ENCODE measurements around the gene MPZL2.
"Not testable (repeated sequence)": the region's sequence is repeated elsewhere in the genome, so short reads cannot be mapped to it uniquely, and the experiment has no call there.

Gene MPZL2

DNA sequence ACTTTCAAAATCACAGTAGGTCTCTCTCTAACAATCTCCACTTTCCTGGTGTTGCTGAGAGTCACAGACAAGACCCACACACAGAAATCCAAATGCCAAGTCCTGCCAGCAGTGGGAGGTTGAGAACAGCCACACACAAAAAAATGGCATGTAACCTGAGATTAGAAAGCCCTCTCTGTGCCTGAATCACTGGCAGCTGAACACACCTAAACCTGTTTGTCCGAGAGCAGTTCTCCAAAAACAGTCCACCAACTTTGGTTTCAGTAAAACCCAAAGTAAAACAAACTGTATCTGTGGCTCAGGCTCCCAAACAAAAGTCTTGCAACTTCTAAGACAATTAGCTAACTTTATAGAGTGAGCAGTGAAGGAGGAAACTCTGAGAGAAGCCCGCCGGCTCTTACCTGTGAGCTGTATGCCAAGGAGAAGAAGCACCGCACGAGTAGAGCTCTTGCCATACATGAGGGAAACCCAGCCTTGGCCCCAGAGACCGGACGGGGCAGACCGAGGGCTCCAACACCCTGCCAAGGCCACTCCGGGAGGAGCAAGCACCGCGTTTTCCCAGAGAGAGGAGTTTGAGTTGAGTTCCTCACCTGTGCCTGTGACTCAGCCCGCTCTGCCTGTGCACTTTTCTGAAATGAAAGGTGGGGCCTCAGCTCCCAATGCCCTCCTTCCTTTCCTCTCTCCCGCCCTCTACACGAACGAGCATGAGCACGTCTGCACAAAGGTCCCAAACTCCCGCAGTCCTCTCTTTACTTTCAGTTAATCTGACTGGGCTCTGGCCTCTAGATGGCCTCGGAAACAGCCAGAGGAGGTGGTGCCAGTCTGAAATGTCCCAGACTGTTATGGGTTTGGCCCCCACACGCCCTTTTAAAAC lies at the start of gene MPZL2:
TSS of gene MPZL2 (minus strand) at position 603 of the 874 bp plus-strand sequence. CDS start at position 459, 144 bp downstream.
- no peak for DNase-seq (ENCODE audit: low read depth)

- DNase-seq (ENCODE audit: low read depth) = no peak
Observed at GRCh38 chr11:118313242-118313641, 49.1 kb upstream of the MPZL2 start.

- no peak for DNase-seq (ENCODE audit: low read depth)
Observed at GRCh38 chr11:118312328-118312727, 48.2 kb upstream of the MPZL2 start.

DNA sequence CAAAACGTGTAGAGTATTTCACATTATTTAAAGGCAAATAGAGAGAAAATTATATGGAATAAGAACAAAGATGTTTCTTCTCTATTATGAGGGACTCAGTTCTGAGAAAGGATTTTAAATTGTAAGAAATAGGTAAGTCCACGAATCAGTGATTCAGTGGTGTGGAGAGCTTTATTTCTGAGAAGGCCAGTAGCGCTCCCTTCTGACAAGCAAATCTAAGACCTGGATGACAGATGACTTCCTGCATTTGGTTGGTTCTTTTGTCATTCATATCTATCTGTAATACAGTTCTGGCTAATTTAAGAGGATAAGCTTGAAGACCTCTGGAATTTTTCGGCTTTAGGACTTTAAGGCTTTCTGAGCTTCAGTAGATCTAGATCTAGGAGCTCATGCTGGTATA lies 47.4 kb upstream of the MPZL2 start:
- no peak for DNase-seq (ENCODE audit: low read depth)

DNA sequence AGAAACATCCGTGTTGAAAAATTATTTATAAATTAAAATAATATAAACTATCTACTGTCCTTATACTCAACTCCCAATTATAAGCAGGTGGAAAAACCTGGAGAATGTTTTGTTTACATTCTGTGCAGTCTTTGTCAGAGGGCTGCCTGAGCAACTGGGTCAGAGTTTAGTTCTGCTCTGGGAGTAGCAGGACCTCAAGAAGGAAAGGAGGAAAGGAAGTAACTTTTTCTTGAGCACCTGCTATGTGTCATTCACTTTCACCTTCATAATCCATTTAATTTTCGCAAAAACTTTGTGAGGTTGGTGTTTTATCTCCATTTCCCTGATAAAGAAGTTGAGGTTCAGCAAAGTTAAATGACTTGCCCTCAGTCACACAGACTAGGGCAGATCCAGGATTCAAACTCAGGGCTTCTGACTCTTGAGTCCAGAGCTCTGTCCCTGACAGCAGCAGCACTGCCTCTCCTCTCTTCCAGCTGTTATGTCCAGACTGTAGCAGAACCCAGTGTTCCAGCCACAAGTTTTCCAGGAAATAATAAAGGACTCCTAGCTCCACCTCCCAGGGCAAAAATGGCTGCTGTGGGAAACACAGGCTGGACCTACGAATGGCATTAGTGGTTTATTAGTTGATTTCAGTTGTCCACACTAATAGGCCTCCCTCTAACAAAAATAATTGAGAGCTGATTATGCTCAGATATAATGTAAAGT lies 46.8 kb upstream of the MPZL2 start:
- no peak for DNase-seq (ENCODE audit: low read depth)

- DNase-seq (ENCODE audit: low read depth) = no peak
Observed at GRCh38 chr11:118310271-118310670, 46.2 kb upstream of the MPZL2 start.

GRCh38 chr11:118308995-118309528 lies 45.0 kb upstream of the MPZL2 start:
- DNase-seq (ENCODE audit: low read depth) = not testable (repeated sequence)

GRCh38 chr11:118306556-118306955 lies 42.5 kb upstream of the MPZL2 start:
- no peak for DNase-seq (ENCODE audit: low read depth)

GRCh38 chr11:118305726-118306125 lies 41.6 kb upstream of the MPZL2 start:
- DNase-seq (ENCODE audit: low read depth) = no peak

DNA sequence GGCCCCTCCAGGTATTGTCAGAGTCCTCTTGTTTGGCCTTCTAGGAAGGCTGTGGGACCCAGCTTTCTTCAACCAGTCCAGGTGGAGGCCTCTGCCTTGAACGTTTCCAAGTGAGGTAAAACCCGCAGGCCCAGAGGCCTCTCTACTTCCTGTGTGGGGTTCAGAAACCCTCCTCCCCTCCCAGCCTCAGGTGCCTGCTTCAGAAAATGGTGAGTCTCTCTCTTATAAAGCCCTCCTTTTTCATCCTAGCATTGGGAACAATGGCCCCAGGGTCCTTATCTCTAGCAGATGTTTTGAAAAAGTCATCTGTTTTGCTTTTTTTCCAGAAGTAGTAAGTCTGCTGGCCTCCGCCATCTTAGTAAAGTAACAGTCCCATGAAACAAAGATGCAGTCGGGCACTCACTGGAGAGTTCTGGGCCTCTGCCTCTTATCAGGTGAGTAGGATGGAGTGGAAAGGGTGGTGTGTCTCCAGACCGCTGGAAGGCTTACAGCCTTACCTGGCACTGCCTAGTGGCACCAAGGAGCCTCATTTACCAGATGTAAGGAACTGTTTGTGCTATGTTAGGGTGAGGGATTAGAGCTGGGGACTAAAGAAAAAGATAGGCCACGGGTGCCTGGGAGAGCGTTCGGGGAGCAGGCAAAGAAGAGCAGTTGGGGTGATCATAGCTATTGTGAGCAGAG lies 40.6 kb upstream of the MPZL2 start, which contains the start of gene CD3E:
TSS of gene CD3E (plus strand) at position 163 of the 681 bp plus-strand sequence. CDS start at position 386, 223 bp downstream.
- DNase-seq (ENCODE audit: low read depth) = no peak

DNA sequence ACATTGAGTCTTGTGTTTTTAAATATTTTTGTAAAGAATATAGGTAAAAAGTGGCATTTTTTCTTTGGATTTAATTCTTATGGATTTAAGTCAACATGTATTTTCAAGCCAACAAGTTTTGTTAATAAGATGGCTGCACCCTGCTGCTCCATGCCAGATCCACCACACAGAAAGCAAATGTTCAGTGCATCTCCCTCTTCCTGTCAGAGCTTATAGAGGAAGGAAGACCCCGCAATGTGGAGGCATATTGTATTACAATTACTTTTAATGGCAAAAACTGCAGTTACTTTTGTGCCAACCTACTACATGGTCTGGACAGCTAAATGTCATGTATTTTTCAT lies 40.1 kb upstream of the MPZL2 start:
- DNase-seq (ENCODE audit: low read depth) = no peak

DNA sequence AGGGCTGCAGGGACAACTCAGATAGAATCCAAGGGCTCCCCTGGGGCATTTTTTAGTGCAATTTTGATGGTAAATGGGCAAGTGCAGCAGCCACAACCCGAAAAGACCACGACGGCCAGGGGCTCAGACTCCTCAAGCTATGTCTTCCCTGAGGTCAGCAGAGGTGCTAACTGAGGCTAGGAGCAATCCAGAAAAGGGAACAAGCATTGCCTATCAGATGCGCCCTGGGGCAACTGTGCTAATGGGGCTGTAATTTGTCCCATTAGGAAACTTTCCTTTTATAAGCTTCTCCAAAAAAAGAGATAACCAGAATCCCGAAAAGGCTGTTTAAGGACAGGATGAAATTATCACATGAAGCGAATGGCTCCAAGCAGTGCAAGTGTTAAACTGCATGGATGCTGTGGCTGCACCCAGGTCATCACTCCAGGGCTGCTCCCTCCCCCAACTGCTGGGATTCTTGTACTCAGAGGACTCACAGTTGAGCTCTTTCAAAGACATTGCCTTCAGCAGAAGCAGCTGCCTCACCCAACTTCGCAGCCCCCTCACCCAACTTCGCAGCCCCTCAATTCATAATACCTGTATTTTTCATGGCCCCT lies 37.6 kb upstream of the MPZL2 start:
- no peak for DNase-seq (ENCODE audit: low read depth)

DNA sequence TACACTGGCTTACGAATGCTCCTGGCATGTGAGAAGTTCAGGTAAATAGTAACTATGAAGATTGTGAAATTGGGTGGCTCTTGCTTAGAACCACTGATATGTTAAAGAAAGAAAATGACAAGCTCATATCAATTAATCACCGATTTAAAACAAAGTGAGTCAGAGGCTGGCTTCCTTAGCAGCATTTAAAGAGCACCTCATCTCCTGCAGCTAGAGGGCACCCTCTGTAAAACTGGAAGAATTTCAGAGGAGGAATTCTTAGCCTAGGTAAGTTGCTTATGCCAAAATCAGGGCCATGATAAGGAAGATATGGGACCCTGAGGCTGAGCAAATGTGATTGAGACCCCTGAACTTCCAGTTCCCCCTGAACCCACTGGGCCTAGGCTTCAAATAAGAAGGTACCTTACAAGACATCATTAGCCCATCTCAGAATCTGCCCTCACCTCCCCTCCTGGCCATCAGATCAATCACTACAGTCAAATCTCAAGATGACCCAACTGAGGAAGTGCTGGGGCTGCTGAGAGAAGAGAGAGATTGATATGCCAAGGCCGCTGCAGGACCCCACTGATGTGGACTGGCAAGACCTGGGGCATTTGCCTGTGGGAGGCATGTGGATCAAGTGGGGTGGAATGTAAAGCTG lies 31.8 kb upstream of the MPZL2 start:
- no peak for DNase-seq (ENCODE audit: low read depth)

GRCh38 chr11:118295199-118295598 lies 31.1 kb upstream of the MPZL2 start:
- no peak for DNase-seq (ENCODE audit: low read depth)

- no peak for DNase-seq (ENCODE audit: low read depth)
Observed at GRCh38 chr11:118294053-118294452, 30.0 kb upstream of the MPZL2 start.

DNA sequence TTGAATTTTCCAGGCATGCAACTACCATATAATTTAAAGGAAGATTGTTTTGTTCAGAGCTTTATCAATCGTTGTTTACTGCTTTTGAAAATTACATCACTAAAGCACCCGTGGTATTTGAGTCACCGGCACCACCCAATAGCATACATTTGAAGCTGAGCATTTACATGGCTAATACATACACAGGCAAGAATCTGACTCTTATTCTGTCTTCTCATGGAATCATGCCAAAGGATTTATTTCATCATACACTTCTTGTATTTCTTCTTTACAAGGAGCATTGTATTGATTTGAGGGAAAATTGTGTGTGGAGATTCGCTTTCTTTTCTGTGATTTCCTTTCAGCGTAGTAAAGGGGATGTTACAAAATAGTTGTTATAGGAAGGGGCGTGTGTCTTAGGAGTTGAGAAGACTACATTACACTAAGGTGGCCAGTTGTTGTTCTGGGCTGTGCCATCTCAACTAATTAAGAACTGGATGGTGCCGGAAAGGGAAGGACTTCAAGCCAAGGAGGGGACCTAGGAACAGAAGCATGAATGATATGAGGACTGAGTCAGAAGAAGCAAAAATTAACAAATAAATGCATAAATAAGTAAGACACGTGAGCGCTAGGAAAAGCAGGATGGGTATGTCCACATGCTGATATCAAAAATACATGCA lies 27.5 kb upstream of the MPZL2 start:
- DNase-seq (ENCODE audit: low read depth) = no peak

- DNase-seq (ENCODE audit: low read depth) = no peak
Observed at GRCh38 chr11:118290923-118291322, 26.8 kb upstream of the MPZL2 start.

DNA sequence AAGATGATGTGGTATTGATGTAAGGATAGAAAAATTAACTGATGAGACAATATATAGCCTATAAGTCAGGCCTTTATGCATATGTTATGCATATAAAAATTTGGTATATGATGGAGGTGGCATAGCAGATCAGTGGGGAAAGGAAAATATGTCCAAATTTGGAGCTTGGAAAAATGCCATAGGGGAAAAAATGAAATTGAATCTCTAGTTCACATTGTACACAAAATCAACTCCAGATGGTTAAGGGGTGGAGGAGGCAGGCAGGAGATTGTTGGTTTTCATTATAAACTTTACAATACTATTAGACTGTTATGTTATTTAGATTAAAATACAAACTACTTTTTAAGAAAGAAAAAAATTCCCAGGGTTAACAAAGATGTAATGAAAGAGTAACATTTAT lies 25.3 kb upstream of the MPZL2 start:
- no peak for DNase-seq (ENCODE audit: low read depth)

GRCh38 chr11:118287006-118287405 lies 22.9 kb upstream of the MPZL2 start:
- DNase-seq (ENCODE audit: low read depth) = no peak

DNA sequence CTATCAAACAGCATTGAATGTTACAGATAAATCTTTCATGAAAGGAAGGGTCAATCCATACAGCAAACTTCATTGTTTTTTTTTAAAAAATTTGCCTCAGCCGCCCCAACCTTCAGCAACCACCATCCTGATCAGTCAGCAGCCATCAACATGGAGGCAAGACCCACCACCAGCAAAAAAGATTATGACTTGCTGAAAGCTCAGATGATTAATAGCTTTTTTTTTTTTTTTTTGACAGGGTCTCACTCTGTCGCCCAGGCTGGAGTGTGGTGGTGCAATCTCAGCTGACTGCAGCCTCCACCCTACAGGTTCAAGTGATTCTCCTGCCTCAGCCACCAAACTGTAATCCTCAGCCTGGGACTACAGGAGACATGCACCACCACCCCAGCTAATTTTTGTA lies 22.4 kb upstream of the MPZL2 start:
- no peak for DNase-seq (ENCODE audit: low read depth)

DNA sequence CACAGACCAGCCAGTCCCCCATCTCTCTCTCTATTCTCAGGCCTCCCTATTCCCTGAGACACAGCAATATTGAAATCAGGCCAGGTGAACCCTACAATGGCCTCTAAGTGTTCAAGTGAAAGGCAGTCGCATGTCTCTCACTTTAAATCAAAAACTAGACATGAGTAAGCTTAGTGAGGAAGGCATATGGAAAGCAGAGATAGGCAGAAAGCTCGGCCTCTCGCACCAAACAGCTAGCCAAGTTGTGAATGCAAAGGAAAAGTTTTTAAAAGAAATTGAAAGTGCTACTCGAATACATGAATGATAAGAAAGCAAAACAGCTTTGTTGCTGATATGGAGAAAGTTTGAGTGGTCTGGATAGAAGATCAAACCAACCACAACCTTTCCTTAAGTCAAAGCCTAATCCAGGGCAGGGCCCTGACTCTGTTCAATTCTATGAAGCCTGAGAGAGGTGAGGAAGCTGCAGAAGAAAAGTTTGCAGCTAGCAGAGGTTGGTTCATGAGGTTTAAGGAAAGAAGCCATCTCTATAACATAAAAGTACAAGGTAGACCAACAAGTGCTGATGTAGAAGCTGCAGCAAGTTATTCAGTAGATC lies 19.8 kb upstream of the MPZL2 start:
- no peak for DNase-seq (ENCODE audit: low read depth)

Data from stimulated activated CD8-positive, alpha-beta memory T cell treated with anti-CD3 and anti-CD28 coated beads, Interleukin-15, amount 100 ng/mL, for 1 hour (primary cell).